ENCODE measurements around the gene DUSP22. TPM values are rescaled to one million over a fixed set of nuclear protein-coding genes. Genes with fewer than 3 reads are reported as not detected.
"Not testable (repeated sequence)": the region's sequence is repeated elsewhere in the genome, so short reads cannot be mapped to it uniquely, and the experiment has no call there.

The DUSP22 gene
- total RNA-seq, 2 donors from 2014 or later, result 45.2 to 45.3 TPM

DNA sequence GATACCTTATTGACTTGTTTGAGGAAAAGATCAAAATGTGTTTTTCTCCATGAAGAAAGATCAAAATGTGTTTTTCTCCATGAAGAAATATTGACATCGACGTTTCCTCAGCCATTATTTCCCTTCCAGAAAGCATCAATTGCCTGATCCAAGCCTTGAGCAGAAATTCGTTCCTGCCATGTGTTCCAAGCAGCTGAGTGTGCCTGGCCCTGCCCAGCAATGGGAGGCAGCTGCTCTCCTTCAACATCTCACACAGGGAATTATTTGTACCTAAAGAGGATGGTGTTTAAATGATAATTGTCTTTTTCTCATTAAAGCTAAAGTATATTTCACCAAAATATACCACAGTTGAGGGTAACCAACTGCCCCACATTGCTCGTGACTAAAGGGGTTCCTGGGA, 7.8 kb upstream of the DUSP22 start:
- Mint-ChIP-seq H3K9me3 (no peaks in the 10 kb centered on the region), H3K4me1 (ENCODE audit: low read depth in 2 of 2) (peaks cover 30 to 31% of the 10 kb centered on the region in 2 donors), H3K36me3 (no peaks in the 10 kb centered on the region), H3K27me3 (no peaks in the 10 kb centered on the region), H3K27ac (no peak overlapping the region), H3K4me3 (no peak overlapping the region)
- ATAC-seq, result no peak
- DNase-seq (ENCODE audit: low spot score), result no peak

DNA sequence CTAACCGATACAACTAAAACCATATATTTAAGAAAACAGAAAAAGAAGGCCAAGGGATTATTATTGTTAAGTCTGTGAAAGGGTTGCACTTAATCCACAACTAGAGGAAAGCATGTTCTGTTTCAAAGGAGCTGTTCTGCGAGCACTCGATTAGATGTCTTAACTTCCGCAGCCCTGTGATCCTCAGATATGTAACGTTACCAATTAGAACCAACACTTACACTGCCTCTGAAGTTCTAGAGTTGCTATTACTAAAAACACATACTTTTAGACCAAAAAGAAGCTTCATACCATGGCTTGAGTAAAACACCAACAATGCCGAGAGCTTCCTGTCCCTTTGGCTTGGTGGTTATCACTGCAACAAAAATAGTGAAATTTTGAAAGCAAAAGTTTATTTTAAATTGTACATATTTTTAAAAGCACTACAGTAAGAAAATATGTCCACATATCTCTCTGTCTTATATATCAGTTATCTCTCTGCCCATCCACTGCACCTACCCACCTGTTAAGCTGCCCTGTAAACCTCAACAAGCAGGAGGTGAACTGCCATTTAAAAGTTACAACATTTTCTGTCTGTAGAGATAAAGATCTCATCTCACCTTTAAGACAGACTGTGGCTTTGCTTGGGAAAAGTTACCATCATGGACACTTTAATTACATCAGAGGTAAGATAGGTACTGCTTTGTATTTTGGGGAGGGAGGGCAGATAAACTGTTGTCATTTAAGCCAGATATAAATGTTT, 7.1 kb upstream of the DUSP22 start:
- H3K27me3 Mint-ChIP-seq, result no peaks in the 10 kb centered on the region
- H3K9me3 Mint-ChIP-seq, result no peaks in the 10 kb centered on the region
- peak in 1 of 2 donors; percentile 38 for ATAC-seq
- H3K36me3 Mint-ChIP-seq, result no peaks in the 10 kb centered on the region
- no peak for DNase-seq (ENCODE audit: low spot score)
- peaks cover 31 to 35% of the 10 kb centered on the region in 2 donors for H3K4me1 Mint-ChIP-seq (ENCODE audit: low read depth in 2 of 2)
- peak overlapping the region in 1 of 2 donors; percentile 40 for H3K27ac Mint-ChIP-seq
- H3K4me3 Mint-ChIP-seq, result peak overlapping the region; percentile 11

DNA sequence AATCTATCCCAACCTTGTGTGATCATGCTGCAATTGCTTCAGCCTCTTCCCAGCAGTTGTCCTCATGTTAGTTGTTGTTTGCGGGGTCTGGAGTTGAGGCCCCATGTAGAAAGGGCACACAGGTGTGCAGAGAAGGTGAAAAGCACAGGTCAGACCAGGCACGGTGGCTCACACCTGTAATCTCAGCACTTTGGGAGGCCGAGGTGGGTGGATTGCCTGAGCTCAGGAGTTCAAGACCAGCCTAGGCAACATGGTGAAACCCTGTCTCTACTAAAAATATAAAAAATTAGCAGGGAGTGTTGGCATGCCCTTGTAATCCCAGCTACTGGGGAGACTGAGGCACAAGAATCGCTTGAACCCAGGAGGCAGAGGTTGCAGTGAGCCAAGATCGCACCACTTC, 6.4 kb upstream of the DUSP22 start:
- H3K27me3 Mint-ChIP-seq; DNase-seq (ENCODE audit: low spot score); H3K9me3 Mint-ChIP-seq; H3K36me3 Mint-ChIP-seq; H3K4me3 Mint-ChIP-seq; ATAC-seq: not testable (repeated sequence)
- Mint-ChIP-seq H3K4me1 (ENCODE audit: low read depth in 2 of 2) (peaks cover 38 to 39% of the 10 kb centered on the region in 2 donors), H3K27ac (peak overlapping the region in 1 of 2 donors; percentile 40)

GRCh38 chr6:286681-287488, 5.4 kb upstream of the DUSP22 start:
- H3K9me3 Mint-ChIP-seq, result no peaks in the 10 kb centered on the region
- no peak for ATAC-seq
- DNase-seq (ENCODE audit: low spot score), result no peak
- peaks cover 44 to 45% of the 10 kb centered on the region in 2 donors for H3K4me1 Mint-ChIP-seq (ENCODE audit: low read depth in 2 of 2)
- peak overlapping the region; percentile 12 to 16 for H3K27ac Mint-ChIP-seq
- peak overlapping the region; percentile 47 for H3K4me3 Mint-ChIP-seq
- H3K36me3 Mint-ChIP-seq, result peaks cover 4% of the 10 kb centered on the region
- H3K27me3 Mint-ChIP-seq, result no peaks in the 10 kb centered on the region

DNA sequence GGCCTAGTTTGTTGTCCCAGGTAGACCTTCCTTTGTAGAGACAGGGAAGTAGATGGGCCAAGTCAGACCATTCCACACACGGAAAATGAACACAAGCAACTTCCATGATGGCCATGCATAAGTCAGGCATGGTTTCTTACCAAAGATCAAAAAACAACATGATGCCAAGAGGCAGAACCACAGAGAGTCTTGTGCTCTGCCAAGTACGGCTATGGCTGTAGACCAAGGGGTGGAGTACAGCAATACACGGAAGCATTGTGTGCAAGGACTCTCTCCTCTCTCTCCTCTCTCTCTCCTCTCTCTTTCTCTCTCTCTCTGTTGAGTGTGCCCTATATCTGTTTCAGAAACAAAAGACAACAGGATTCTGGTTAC, 4.8 kb upstream of the DUSP22 start:
- ATAC-seq, result no peak
- Mint-ChIP-seq H3K27ac (peak overlapping the region; percentile 12 to 50), H3K4me3 (no peak overlapping the region), H3K36me3 (peaks cover 4% of the 10 kb centered on the region), H3K27me3 (no peaks in the 10 kb centered on the region), H3K4me1 (ENCODE audit: low read depth in 2 of 2) (peaks cover 44 to 45% of the 10 kb centered on the region in 2 donors), H3K9me3 (no peaks in the 10 kb centered on the region)
- no peak for DNase-seq (ENCODE audit: low spot score)

DNA sequence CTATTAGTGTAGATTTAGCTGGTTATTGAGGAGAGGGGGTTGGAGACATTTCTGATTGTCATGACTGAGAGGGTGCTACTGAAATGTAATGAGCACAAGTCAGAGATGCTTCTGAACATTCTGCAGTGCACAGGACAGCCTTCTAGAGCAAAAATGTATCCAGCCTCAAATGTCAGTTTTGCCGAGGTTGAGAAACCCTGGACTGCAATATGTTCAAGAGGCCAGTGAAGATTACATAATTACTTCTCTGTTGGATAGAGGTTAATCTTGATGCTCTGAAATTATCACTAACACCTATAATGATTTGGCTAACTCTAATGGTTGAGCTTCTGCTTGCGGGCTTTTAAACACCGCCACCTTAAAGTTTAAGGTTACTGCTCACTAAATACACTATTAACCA, 3.4 kb upstream of the DUSP22 start:
- Mint-ChIP-seq H3K36me3 (peaks cover 8% of the 10 kb centered on the region), H3K27me3 (no peaks in the 10 kb centered on the region), H3K4me3 (no peak overlapping the region), H3K9me3 (no peaks in the 10 kb centered on the region), H3K27ac (no peak overlapping the region), H3K4me1 (ENCODE audit: low read depth in 2 of 2) (peaks cover 50 to 51% of the 10 kb centered on the region in 2 donors)
- no peak for DNase-seq (ENCODE audit: low spot score)
- no peak for ATAC-seq

- H3K4me1 Mint-ChIP-seq (ENCODE audit: low read depth in 2 of 2), result peaks cover 53 to 55% of the 10 kb centered on the region in 2 donors
These were observed 2.0 kb upstream of the DUSP22 start for GRCh38 chr6:290111-290922.

DNA sequence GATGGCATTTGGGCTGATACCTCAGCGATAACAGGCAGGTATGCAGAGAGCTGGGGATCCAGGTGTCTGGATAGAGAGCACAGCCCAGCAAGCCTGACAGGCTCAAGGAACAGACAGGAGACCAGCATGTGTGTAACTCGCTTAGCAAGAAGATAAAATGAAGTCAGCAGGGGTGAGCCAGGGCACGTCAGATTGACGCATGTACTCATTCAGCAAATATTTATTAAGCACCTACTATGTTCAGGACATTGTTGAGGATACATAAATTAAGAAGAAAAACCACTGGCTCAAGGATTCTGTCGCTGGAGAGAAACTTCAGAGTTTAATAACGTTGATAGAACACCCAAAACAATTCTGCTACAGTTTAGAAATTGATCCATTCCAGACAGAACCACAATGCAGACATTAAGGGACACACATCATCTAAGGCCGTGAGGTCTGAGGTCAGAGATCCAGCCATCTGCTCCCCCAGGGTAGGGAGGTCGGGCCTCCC, 1.0 kb upstream of the DUSP22 start:
- Mint-ChIP-seq H3K36me3 (peaks cover 8% of the 10 kb centered on the region), H3K9me3 (no peaks in the 10 kb centered on the region), H3K27ac (peak overlapping the region; percentile 57 to 70), H3K27me3 (no peaks in the 10 kb centered on the region), H3K4me1 (ENCODE audit: low read depth in 2 of 2) (peaks cover 54 to 56% of the 10 kb centered on the region in 2 donors), H3K4me3 (peak overlapping the region; percentile 81)
- DNase-seq (ENCODE audit: low spot score) (no peak), ATAC-seq (no peak)

More at GRCh38 chr6:290111-290922, 2.0 kb upstream of the DUSP22 start:
- Mint-ChIP-seq H3K27ac (peak overlapping the region; percentile 57 to 70), H3K27me3 (no peaks in the 10 kb centered on the region), H3K36me3 (peaks cover 8% of the 10 kb centered on the region), H3K9me3 (no peaks in the 10 kb centered on the region), H3K4me3 (peak overlapping the region; percentile 74)
- DNase-seq (ENCODE audit: low spot score) (no peak), ATAC-seq (no peak)

DNA sequence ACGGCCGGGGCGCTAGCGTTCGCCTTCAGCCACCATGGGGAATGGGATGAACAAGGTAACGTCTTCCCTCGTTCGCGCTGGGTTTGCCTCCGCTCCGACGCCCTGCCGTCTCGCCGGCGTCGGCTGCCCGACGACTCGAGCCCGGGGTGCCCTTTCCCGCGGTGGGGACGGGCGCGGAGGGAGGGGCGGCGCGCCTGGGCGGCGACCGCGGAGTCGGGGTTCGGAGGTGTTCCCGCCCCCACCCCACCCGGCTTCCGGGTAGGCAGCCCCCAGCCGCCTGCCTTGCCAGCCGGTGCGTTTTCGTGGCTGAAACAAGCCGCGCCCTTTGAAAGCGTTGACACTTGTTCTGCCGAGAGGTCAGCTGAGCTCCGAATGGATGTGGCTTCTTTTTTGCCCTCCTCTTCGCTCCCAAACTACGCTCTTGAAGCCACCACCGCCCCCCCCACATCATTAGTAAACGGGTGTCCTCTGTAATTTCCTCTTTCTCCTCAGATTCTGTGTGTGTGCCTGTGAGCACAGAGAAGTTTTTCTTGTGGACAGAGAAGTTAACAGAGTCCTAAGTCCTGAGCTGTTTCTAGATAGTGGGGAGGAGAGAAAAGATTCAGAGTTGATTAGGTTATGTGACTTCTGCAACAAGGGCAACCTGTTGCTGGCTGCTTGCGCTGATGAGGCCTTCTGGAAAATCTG, 362 bp downstream of the DUSP22 start:
- Mint-ChIP-seq H3K36me3 (peaks cover 8% of the 10 kb centered on the region), H3K27me3 (no peaks in the 10 kb centered on the region), H3K9me3 (no peaks in the 10 kb centered on the region), H3K4me1 (ENCODE audit: low read depth in 2 of 2) (peaks cover 56 to 58% of the 10 kb centered on the region in 2 donors), H3K27ac (peak overlapping the region; percentile 89 to 93), H3K4me3 (peak overlapping the region; percentile 94)
- peak; percentile 85 for DNase-seq (ENCODE audit: low spot score)
- ATAC-seq, result peak; percentile 62 to 64

- ATAC-seq (peak; percentile 16 to 17), DNase-seq (ENCODE audit: low spot score) (peak; percentile 86)
- Mint-ChIP-seq H3K9me3 (no peaks in the 10 kb centered on the region), H3K4me3 (peak overlapping the region; percentile 94), H3K27me3 (no peaks in the 10 kb centered on the region), H3K36me3 (peaks cover 8% of the 10 kb centered on the region), H3K4me1 (ENCODE audit: low read depth in 2 of 2) (peaks cover 51 to 53% of the 10 kb centered on the region in 2 donors), H3K27ac (peak overlapping the region; percentile 89 to 93)
These were observed 1.2 kb downstream of the DUSP22 start for GRCh38 chr6:293193-294174.

GRCh38 chr6:294656-295565, 2.6 kb downstream of the DUSP22 start:
- Mint-ChIP-seq H3K36me3 (peaks cover 8% of the 10 kb centered on the region), H3K9me3 (no peaks in the 10 kb centered on the region), H3K27me3 (no peaks in the 10 kb centered on the region), H3K4me3 (peak overlapping the region; percentile 42), H3K27ac (peak overlapping the region; percentile 8 to 73), H3K4me1 (ENCODE audit: low read depth in 2 of 2) (peaks cover 43 to 50% of the 10 kb centered on the region in 2 donors)
- DNase-seq (ENCODE audit: low spot score) (no peak), ATAC-seq (no peak)
